ENCODE measurements around the gene SIGLEC14.

Gene SIGLEC14

DNA sequence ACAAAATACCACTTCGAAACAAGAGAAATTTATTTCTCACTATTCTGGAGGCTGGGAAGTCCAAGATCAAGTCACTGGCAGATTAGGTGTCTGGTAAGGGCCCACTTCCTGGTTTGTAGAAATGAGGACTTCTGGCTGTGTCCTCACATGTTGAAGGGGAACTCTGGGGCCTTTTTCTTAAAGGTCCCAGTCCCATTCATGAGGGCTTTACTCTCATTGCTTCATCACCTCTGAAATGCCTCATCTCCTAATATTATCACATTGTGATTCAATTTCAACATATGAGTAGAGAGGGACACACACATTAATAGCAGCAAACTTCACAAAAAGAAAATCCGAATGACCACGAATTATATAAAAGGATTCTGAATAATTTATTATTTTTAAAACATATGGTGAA, 21.6 kb upstream of the SIGLEC14 start:
- no peak for DNase-seq (ENCODE audit: extremely low read depth, low read depth)
- H3K4me3 ChIP-seq (replicated peaks; ENCODE audit: low read depth, low read length) = no peak overlapping the region
- TF ChIP-seq, protein P1, sequence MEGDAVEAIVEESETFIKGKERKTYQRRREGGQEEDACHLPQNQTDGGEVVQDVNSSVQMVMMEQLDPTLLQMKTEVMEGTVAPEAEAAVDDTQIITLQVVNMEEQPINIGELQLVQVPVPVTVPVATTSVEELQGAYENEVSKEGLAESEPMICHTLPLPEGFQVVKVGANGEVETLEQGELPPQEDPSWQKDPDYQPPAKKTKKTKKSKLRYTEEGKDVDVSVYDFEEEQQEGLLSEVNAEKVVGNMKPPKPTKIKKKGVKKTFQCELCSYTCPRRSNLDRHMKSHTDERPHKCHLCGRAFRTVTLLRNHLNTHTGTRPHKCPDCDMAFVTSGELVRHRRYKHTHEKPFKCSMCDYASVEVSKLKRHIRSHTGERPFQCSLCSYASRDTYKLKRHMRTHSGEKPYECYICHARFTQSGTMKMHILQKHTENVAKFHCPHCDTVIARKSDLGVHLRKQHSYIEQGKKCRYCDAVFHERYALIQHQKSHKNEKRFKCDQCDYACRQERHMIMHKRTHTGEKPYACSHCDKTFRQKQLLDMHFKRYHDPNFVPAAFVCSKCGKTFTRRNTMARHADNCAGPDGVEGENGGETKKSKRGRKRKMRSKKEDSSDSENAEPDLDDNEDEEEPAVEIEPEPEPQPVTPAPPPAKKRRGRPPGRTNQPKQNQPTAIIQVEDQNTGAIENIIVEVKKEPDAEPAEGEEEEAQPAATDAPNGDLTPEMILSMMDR (IDR thresholded peaks at IDR 0.05; ENCODE audit: low read depth, low read length, missing control alignments) = no peak

DNA sequence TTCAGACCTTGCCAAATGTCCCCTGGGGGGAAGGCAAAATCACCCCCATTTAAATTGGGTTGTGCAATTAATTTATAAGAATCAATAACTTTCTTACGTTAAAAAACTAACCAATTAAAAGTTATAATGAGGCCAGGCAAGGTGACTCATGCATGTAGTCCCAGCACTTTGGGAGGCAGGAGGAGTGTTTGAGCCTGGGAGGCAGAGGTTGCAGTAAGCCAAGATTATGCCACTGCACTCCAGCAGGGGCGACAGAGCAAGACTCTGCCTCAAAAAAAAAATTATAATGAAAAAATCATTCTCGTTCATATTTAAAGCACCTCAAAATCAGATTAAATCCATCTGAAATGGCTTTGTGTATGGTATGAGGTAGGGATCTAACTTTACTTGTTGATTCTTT, 18.4 kb upstream of the SIGLEC14 start:
- no peak for DNase-seq (ENCODE audit: extremely low read depth, low read depth)

DNA sequence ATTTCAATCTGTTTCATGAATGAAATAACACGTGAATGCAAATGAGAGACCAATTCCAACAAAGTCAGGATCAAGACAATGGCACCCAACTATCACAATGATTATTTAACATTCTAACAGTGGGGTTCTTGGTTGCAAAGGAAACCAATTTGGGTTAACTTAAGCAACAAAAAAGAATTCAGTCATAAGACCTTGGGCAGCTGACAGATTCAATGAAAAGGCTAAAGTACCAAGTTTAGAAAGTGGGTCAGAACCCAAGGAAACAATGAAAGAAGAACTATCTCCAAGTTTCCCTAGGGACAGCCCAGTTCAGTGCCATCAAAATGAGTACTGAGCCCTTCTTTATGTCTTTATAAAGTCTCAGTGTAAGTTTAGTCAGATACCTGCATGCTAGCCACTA, 17.5 kb upstream of the SIGLEC14 start:
- TF ChIP-seq, protein P1 (IDR thresholded peaks at IDR 0.05; ENCODE audit: low read depth, low read length, missing control alignments) = no peak
- H3K4me3 ChIP-seq (replicated peaks; ENCODE audit: low read depth, low read length) = no peak overlapping the region
- no peak for DNase-seq (ENCODE audit: extremely low read depth, low read depth)

More for the DNA sequence above, 18.4 kb upstream of the SIGLEC14 start:
- no peak overlapping the region for H3K4me3 ChIP-seq (replicated peaks; ENCODE audit: low read depth, low read length)
- TF ChIP-seq, protein P1 (IDR thresholded peaks at IDR 0.05; ENCODE audit: low read depth, low read length, missing control alignments) = peak; percentile 19

DNA sequence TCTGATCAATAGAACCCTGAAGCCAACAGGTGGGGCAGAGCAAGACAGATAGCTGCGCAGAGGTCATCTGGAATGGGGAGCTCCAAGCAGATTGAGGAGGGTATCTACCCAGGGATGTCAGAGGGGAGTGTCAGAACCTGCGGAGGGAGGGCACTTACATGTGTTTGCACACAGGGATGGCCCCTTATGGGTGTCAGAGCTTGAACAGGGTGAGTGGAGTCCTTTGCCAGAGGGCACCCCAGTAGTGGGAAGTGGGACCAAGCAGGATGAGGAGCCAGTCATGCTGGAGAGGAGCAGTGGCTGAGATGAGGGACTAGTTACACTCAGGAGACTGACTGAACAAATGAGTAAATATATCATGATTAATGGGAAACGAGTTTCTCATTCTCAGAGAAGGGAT, 17.0 kb upstream of the SIGLEC14 start:
- TF ChIP-seq, protein P1 (IDR thresholded peaks at IDR 0.05; ENCODE audit: low read depth, low read length, missing control alignments) = no peak
- H3K4me3 ChIP-seq (replicated peaks; ENCODE audit: low read depth, low read length) = no peak overlapping the region
- DNase-seq (ENCODE audit: extremely low read depth, low read depth) = no peak

DNA sequence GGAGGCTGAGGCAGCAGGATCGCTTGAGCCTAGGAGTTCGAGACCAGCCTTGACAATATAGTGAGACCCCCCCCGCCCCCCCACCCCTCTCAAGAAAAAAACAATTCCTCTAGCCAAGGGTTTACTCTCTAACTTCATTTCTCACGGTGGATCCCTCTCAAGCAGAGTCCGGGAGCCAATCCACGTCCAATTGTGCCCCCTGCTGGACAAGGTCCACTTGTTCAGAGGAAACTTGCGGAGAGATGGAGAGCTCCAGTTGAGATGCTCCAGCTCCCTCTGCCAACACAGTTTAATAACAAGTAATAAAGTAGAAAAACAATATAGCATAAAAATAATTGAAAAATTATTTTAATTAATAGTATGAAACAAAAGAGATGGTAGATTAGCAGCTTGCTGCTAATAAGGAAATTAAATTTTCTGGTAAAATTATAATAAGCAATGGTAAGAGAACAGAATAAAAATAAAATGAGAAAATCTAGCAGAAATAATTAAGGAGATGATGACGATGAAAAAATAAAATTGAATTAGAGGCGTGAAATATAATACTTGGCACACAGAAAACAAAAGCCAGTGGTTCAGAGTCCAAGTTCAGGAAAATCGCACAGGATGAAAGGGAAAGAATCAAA, 14.5 kb upstream of the SIGLEC14 start:
- DNase-seq (ENCODE audit: extremely low read depth, low read depth) = peak; percentile 45
- H3K4me3 ChIP-seq (replicated peaks; ENCODE audit: low read depth, low read length) = no peak overlapping the region
- TF ChIP-seq, protein P1 (IDR thresholded peaks at IDR 0.05; ENCODE audit: low read depth, low read length, missing control alignments) = peak; percentile 61

DNA sequence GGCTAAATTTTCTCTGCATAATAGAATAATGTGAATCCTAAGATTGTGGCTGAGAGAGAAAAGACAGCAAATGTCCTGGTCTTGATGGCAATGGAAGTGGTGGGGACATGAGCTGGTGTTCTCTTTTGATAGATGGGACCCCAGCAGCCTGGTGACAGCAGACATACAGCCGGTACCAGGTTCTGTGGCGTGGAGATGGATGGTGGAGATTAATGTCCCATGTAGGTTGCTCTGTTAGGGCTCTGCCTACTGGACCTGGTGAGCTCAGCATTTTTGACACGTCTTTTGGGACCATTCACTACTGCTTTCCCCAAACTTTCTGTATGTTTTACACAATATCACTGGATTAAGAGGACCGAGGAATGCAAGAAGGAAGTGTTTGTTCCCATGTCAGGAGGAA, 8.2 kb upstream of the SIGLEC14 start:
- TF ChIP-seq, protein P1 (IDR thresholded peaks at IDR 0.05; ENCODE audit: low read depth, low read length, missing control alignments) = no peak
- H3K4me3 ChIP-seq (replicated peaks; ENCODE audit: low read depth, low read length) = no peak overlapping the region
- no peak for DNase-seq (ENCODE audit: extremely low read depth, low read depth)

DNA sequence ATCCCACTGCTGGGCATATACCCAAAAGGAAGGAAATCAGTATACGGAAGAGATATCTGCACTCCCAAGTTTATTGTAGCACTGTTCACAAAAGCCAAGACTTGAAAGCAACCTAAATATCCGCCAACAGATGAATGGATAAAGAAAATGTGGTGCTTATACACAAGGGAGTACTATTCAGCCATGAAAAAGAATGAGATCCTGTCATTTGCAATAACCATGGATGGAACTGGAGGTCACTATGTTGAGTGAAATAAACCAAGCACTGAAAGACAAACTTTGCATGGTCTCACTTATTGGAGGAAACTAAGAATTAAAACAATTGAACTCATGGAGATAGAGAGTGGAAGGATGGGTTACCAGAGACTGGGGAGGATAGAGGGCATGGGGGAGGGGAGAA, 6.5 kb upstream of the SIGLEC14 start:
- TF ChIP-seq, protein P1 (IDR thresholded peaks at IDR 0.05; ENCODE audit: low read depth, low read length, missing control alignments) = no peak
- no peak for DNase-seq (ENCODE audit: extremely low read depth, low read depth)
- no peak overlapping the region for H3K4me3 ChIP-seq (replicated peaks; ENCODE audit: low read depth, low read length)
